ENCODE results near the gene RPS19.
"Not testable (repeated sequence)": the region's sequence is repeated elsewhere in the genome, so short reads cannot be mapped to it uniquely, and the experiment has no call there.

The RPS19 gene

DNA sequence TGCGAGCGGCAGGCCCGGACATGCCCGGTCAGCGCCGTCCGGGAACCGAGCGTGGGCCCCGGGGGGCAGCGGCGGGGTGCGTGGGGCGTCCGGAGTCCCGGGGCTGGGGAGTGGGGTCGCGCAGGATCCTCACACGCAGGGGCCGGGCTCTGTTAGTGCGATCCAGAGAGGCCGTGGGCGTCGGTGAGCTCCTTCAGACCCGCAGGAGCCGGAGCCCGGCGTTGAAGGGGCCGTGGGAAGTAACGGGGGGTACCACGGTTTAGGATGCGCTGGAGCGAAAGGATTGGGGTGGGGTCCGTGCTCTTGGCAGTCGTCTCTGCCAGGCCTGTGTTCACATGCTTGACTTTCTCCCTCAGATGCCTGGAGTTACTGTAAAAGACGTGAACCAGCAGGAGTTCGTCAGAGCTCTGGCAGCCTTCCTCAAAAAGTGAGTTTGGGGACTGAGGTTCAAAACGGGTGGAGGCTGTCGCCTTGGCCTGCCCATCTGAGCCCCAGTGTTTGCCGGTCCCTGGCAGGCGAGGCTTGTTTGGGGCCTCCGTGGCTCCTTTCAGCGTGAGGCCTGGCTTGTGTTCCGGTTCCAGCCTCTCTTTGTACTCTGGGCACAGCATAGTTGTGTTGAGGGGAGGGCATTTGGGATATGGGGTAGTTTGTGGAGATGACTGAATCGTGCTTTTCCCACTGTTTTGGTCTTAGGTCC lies 512 bp downstream of the RPS19 start:
- no peak for FAIRE-seq

DNA sequence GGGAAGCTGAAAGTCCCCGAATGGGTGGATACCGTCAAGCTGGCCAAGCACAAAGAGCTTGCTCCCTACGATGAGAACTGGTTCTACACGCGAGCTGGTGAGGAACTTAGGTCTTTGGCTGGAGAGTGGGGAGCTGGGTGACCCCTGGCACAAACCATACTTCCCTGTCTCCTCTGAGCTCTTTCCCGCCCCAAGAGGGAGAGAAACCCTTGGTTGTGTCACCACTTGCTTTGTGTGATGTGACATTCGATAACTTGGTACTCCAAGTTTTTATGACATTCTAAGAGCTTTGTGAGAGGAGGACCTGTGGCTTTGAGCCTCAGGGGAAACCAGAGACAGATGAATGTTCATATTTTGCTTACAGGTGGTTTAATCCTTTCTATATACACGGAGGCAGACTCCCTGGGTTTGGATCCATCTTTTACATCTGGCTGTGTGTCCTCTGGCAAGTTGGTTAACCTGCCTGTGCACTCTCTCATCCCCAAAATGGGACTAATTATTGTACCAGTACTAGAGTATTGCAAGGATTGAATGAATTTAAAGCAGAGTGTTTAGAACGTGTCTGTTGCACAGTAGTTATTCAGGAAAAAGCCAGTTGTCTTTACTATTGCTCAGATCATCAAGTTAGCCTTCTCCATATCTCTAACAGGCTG lies 1.2 kb downstream of the RPS19 start:
- FAIRE-seq: no peak

DNA sequence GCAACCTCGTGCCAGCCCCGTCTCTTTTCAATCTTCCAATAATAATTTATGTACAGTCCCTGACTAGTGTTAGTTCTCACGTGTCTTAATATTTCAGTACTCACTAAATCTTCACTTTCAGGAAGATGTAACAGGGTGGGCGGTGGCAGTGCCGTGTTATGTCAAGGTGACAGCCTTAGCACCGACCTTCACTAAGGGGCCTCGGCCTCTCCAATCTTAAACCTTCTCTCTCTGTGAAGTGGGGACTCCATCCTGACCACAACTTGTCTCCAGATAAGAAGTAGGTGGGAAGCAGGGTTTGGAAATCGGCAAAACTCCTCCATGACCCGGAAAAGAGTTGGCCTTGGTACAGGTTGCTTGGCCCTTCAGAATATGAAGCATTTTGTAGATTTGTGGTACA lies 1.8 kb downstream of the RPS19 start:
- FAIRE-seq: no peak

DNA sequence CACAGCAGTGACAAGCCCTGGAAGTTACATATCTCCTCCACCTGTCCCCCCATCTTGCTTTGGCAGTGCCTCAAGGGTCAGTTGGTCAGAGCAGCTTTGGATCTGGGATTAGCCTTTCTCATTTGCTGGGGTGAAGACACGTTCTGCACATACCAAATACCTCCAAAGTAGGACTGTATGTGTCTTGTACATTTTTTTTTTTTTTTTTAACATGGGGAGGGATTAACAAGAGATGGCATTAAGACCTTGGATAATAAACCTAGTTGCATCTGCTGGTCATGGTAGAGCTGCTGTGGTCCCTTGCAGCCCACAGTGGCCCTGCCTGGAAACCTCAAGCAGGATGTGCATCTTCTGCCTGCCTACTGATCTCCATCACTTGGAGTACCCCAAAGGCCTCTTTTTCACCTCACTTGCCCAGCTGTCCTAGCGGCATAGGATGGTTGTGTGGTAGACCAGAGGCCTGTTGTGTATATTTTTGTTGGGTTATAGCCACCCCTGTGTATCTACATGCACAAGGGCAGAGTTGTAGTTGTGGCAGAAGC lies 2.5 kb downstream of the RPS19 start:
- FAIRE-seq: no peak

DNA sequence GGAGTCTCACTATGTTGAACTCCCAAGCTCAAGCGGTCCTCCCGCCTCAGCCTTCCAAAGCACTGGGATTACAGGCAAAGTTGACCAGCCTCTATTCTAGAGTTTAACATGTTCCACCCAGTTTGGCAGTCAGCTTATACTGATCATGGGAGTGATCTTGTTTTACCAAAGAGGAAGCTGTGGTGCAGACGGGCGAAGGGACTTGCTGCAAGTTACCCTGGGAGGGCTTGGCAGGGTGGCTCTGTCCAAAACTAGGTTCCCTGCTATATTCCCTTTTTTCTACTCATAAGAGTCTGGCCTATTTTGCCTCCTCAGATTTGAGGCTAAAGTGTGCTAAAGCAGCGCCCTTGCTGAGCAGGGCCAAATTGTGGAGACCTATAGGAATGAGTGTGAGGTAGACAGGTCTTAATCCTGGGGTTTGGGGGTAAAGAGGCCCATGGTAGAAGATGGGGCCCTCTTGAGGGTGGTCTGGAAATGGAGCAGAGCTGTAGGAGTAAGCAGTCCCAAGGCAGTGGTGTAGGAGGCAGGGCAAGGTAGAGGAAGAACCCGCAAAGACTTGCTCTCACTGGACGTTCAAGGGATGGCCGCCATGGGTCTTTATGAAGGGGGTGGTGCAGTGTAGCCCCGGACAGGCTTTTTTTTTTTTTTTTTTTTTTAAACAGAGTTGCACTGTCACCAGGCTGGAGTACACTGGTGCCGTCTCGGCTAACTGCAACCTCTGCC lies 3.3 kb downstream of the RPS19 start:
- FAIRE-seq: no peak

DNA sequence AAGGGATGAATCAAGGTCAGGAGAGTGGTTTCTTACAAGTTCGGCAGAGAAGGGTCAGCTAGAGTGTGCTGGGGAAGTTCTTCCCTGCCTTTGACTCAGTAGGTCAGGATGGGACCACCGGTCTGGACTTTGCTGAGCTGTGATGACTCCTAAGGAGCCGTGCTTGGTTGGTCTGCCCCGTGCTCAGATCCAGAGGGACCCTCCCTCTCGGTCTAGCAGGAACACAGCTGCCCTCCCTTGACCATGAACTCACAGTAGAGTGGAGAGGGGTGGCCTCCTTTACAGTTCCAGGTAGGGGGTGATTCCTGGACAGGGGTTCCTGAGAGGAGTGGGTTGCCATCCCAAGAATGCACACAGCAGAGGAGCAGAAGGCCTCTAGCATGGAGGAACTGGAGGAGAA lies 4.3 kb downstream of the RPS19 start:
- FAIRE-seq: no peak

DNA sequence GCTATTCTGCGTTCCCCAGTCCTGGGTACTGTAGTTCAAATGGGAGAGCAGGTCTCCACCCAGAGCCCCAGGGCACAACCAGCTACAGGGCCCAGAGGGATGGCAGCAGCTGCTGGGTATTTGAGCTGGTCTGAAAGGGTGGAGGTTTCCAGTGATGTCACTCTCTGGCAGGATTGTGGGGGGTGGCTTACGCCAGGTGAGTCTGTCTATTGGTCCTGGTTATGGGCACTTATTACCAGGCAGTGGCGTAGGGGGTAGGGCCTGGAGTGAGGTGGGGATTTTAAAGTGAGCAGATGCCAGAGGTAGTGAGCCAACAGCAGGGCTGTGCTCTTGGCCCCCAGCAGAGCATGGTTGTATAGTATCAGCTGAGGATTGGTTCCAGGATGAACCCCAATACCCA lies 6.2 kb downstream of the RPS19 start:
- no peak for FAIRE-seq

DNA sequence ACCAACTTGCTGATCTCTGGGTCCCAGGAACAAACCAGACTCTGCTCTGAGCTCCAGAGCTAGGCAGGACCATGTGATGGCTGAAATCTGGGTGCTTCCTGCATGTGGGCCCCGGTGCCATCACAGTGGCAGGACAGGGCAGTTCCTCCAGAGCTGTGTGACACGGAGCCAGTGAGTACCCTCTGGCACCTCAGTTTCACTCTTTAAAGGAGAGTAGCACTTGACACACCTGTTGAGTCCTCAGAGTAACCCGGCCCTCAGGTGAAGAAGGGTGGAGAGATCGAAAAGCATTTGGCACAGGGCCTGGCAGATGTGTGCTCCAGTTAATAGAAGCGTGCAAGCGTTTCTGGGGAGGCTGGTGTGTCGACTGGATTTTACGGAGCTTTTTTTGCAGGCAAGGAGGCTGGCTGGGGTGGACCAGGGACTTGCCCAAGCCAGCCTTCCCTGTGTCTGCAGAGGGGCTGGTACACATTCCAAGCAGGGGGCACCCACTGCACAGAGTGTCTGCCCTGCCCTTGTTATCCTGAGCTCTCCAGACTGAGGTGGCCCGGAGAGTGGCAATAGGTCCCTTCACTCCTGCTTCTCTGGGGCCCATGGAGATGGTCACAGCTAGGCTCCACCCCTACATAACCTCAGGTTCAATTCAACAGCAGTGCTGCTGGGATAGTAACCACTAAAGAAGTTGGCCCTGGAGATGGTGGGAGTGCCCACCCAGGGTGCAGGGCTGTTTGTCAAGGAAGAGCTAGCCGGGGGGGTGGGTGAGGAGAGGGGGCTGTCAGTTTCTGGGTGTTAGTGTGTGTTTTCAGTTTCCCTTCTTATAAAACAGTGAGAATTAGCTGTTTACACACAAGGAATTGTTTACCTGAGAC lies 8.3 kb downstream of the RPS19 start:
- no peak for FAIRE-seq

DNA sequence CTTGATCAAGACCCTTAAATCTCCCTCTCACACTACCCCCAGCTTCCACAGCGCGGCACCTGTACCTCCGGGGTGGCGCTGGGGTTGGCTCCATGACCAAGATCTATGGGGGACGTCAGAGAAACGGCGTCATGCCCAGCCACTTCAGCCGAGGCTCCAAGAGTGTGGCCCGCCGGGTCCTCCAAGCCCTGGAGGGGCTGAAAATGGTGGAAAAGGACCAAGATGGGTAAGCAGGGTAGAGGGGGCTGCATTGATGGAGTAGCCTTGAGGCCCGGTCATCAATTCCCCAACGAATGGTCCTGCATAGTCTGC lies 8.9 kb downstream of the RPS19 start:
- FAIRE-seq: no peak

DNA sequence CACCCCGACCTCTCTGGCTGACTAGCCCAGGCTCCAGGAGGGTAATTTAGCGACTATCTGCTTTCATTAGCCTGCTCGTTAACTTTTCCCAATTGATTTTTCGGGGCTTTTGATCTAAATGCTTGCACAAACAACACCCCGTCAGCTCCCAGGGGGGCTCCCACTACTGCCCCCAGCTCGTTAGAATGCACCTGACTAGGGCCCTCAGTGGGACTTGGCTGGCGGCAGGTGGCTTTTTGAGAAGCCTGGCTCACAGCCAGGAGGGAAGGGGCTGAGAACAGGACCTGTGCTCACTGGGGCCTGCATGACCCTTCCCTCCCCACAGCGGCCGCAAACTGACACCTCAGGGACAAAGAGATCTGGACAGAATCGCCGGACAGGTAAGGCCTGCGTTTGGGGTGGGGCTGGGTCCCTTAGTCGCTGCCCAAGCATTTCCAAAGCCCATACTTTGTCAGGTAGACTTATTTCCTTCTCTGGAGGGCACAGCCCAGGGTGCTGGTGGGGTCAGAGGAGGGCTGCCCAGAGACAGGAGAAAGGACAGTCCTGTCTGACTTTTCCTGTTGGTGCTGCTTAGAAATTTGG lies 9.4 kb downstream of the RPS19 start:
- no peak for FAIRE-seq

DNA sequence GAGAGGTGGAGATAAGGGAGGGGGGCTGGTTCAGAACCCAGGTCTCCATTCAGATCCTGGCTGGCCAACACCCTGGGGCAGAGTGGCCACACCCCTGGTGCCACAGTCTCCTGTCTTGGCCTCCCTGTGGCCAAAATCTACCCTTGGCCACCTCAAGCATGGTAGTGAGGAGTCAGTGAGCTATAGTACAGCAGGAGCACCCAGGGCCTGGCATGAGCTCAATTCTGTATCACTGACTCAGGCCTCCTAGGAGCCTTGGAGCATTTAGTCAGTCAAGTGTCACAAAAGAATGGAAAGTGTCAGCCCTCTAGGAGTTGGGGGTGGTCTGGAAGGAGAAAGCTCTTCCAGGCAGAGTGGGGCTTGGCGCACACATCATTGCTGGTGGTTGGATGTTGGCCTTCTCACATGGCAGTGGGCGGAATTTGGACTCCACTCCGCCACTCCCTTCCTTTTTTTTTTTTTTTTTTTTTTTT lies 10.4 kb downstream of the RPS19 start:
- no peak for FAIRE-seq

DNA sequence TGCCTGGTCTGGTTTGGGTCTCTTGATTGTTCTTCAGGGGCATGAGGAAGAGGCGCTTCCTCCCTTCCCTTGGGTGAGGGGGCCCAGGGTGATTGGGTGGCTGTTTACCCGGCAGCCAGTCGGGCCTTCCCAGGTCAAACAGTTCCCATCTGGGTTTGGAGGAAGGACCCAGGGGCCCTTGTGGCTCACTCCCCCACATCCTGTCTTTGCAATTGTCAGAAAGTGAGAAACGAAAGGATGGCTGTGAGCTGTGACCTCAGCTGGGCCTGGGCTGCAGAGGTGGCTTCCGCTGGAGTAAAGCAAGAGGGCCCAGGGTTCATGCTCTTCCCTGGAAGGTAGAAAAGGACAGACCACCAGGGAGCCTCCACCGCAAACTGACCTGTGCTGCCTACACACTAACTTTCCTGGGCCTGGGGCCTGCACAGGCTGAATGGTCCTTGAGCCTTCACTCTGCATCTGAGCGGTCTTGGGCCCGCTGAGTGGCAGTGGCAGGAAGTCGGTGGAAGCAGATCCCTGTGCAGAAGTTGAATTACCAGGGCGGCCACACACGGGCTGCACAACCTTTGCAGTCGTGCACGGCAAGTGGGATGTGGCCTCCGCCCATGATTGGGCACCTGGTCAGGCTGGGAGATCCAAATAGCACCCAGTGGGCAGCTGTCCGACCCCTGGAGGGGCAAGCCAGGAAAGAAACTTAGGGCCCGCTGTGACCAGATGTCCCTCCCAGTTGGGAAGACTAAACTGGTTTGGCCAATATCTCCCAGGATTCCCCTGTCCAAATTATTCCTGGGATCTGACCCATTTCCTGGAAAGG lies 11.7 kb downstream of the RPS19 start:
- FAIRE-seq: no peak

DNA sequence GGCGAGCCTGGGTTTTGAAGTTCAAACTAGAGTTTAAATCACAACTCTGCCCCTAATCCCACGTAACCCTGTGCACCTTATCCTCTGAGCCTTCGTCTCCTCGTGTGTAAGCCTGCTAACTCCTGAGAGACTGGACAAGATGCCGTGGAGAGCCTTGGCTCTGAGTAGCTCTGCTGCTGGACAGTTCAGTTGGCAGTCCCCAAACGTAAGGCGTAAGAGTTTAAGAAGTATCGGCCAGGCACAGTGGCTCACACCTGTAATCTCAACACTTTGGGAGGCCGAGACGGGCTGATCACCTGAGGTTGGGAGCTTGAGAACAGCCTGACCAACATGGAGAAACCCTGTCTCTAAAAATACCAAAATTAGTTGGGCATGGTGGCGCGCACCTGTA lies 12.3 kb downstream of the RPS19 start:
- no peak for FAIRE-seq

DNA sequence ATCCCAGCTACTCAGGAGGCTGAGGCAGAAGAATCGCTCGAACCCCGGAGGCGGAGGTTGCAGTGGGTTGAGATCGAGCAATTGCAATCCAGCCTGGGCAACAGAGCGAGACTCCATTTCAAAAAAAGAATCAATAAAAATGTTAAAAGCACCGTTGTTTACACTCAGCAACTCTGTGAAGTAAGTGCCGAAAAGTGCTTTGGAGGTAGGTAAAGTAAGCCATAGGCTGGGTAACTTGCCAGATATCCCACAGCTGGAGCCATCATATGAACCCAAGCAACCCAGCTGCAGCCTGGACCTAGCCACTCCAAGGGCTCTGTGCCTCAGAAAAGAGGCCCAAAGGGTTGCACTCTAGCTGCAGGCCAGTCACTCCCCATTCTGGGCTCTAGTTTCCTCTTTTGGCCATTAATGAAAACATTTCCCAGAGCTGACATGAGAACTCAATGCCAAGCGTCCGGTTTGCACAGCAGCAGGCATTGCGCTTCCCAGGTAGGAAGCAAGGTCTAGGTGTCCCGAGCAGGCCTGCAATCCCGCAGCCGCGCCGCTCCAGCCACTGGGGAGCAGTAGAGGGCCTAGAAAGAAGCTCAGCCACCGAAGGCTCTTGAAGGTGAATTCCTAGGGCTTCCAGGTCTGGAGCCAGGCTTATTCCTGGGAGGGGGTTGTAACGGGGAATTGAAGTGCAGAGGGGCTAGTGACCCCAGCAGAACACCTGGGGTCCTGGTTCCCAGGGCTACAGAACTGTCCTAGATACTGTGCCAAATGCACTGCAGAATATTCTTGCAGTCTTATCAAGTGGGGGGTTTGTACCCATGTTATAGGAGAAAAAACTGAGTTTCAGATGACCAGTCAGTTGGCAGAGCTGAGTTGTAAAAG lies 13.0 kb downstream of the RPS19 start:
- FAIRE-seq: no peak

DNA sequence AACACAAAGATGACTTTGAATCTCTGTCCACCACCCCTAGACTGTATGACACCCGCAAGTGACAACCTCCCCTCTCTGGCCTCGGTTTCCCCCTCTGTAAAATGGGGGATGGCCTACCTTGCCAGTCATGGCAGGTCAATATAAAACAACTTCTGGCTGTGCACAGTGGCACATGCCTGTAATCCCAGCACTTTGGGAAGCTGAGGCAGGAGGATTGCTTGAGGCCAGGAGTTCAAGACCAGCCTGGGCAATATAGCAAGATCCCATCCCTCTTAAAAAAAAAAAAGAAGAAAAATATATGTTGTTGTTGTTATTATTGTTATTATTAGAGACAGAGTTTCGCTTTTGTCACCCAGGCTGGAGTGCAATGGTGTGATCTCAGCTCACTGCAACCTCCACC lies 15.9 kb downstream of the RPS19 start:
- FAIRE-seq: not testable (repeated sequence)

DNA sequence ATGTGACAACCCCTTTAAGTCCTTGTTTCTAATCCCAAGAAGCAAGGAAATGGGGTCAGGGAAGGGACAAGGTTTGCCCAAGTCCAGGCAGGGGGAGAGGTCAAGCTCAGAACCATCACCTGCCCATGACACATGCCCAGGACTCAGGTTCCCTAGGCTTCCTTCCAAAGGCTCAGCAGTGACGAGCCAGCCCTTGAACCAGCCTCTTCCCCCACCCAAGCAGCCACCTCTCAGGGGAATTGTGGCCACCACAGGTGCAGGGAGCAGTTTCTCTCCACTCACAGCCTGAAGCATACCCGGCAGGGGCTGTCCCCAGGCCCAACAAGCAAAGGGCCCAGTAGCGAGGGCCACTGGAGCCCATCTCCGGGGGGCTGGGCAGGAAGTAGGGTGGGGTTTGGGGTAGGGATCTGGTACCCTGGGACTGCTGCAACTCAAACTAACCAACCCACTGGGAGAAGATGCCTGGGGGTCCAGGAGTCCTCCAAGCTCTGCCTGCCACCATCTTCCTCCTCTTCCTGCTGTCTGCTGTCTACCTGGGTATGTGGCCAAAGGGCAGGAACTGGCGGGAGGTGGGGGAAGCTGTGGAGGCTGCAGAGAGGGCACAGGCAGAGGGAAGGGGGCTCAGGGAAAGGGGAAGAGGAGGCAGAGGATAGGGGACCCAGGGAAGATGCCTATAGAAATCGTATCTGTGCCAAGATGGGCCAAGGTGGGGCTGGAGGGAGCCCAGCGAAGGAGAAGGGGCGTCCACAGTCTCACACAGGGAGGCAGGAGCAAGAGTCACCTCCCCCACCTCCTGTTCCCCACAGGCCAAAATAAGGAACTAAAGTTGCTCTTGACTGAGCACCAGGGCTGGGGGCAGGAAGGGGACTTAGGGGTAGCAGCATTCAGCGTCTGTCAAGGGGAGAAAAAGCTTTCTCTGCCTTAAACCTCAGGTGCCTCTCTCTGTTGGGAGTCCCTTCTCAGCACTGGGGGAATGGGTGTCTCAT lies 17.1 kb downstream of the RPS19 start, which contains the start of gene CD79A:
CD79A (plus strand) TSS at position 433 of the 986 bp plus-strand sequence; CDS start at position 459, 26 bp downstream.
- FAIRE-seq: no peak

DNA sequence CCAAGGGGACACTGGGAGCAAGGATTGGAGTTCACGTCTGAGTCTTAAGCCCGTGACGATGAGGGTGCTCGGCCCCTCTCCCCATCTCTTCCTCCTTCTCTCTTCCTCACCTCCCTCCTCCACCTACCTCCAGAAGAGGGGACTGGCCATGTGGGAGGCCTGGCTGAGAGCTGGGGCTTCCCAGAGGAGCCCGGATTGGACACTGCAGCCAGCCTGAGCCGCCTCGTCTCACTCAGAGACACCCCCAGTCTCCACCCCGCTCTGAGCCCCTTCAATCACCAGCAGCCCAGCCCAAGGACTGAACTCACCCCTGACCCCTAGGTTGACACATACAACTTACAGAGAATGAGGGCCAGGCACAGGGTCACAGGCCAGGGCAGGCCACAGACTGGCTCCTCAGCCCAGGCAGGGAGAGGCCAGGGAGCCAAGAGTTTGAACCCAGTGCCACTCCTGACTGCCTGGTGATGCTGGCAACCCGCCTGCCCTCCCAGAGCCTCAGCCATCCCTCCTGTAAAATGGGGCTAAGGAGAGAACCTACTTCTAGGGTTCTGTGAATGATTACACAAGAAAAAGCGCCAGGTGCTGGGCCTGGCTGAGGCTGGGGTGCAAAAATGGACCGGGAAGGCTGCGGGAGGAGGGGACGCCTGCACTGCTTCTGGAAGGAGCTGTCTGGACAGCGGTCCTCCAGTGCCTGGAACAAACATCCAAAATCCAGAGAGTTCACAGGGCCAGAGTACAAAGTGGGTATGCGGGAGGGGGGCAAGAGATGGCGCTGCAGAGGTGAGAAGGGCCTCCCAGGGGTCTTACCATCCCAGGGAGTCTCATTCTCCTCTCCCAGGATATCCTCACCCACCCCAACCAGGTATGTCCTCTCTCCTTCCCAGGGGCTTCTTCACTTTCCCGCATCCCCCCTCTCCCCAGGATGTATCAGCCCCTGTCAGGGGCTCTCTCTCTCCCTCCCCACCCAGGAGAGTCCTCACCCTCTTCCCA lies 18.2 kb downstream of the RPS19 start:
- no peak for FAIRE-seq

DNA sequence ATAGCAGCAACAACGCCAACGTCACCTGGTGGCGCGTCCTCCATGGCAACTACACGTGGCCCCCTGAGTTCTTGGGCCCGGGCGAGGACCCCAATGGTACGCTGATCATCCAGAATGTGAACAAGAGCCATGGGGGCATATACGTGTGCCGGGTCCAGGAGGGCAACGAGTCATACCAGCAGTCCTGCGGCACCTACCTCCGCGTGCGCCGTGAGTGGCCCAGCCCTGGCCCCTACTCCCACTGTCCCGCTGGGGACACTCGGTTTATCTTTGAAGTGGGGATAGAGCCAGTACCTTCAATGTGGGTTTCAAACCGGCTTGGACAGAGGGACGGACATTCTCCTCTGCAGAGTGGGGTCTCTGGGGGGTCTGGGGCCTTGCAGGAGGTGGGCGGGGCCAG lies 19.0 kb downstream of the RPS19 start:
- FAIRE-seq: no peak

All from endometrium (tissue), 2 donors.